ENCODE results near the gene PDGFD. TPM values are rescaled to one million over a fixed set of nuclear protein-coding genes. Genes with fewer than 3 reads are reported as not detected.

Gene PDGFD
- total and polyA plus RNA-seq, 2 donors (not counting 3 experiments of a cell fraction or from before 2014, with no cell fraction given) = 6.3 to 13.1 TPM

GRCh38 chr11:103880968-103881367, 283.0 kb downstream of the PDGFD start:
- Histone ChIP-seq H3K36me3 (ENCODE audit: control insufficient read depth in 2 of 2, extremely low read depth in 1 of 2, insufficient read depth in 2 of 2, low read length in 2 of 2) (no peaks in the 10 kb centered on the region), H3K79me2 (ENCODE audit: control insufficient read depth, insufficient read depth, low read length) (no peaks in the 10 kb centered on the region), H2AFZ (ENCODE audit: low read depth, low read length) (no peak overlapping the region), H3K9me1 (replicated peaks; ENCODE audit: control insufficient read depth, extremely low read depth, insufficient read depth, low read length) (no peaks in the 10 kb centered on the region), H3K9ac (replicated peaks; ENCODE audit: extremely low read depth, insufficient read depth, low read length) (no peak overlapping the region), H3K4me2 (ENCODE audit: insufficient read depth, low read length) (no peak overlapping the region), H3K4me1 (ENCODE audit: control insufficient read depth, extremely low read depth, insufficient read depth, low read length) (no peaks in the 10 kb centered on the region), H3K4me3 (replicated peaks in 1 of 3; ENCODE audit: insufficient read depth in 1 of 3, low read depth in 1 of 3, low read length in 3 of 3) (no peak overlapping the region), H3K27me3 (ENCODE audit: control insufficient read depth in 2 of 2, insufficient read depth in 2 of 2, low read length in 2 of 2) (no peaks in the 10 kb centered on the region), H3K9me3 (replicated peaks; ENCODE audit: control insufficient read depth, insufficient read depth, low read length) (no peaks in the 10 kb centered on the region), H4K20me1 (replicated peaks; ENCODE audit: control insufficient read depth, extremely low read depth, insufficient read depth, low read length) (no peaks in the 10 kb centered on the region), H3K27ac (ENCODE audit: insufficient read depth, low read depth, low read length) (no peak overlapping the region)
- intact Hi-C loops (cut with micrococcal nuclease) = no loop called here
- CTCF ChIA-PET = no interaction called here
- TF ChIP-seq GATA2 (IDR thresholded peaks at IDR 0.05; ENCODE audit: insufficient read depth, insufficient read length, low read depth, low read length) (no peak), MAX (IDR thresholded peaks at IDR 0.05; ENCODE audit: insufficient read depth, insufficient read length) (no peak), POLR2AphosphoS5 (IDR thresholded peaks at IDR 0.05; ENCODE audit: insufficient read depth, low read depth, low read length) (no peak), JUN (IDR thresholded peaks at IDR 0.05; ENCODE audit: borderline replicate concordance, insufficient read depth, insufficient read length, low read depth) (no peak), POLR2A (IDR thresholded peaks at IDR 0.05; ENCODE audit: low read depth, low read length) (no peak), EZH2 (IDR thresholded peaks at IDR 0.05; ENCODE audit: borderline replicate concordance, low read depth, low read length, severe bottlenecking) (no peak), MYC (IDR thresholded peaks at IDR 0.05; ENCODE audit: low read depth, low read length) (no peak), CTCF (IDR thresholded peaks at IDR 0.05; ENCODE audit: extremely low read depth in 1 of 2, insufficient read depth in 1 of 2, low read depth in 1 of 2, low read length in 2 of 2) (no peak), FOS (IDR thresholded peaks at IDR 0.05; ENCODE audit: borderline replicate concordance, insufficient read depth, low read length) (no peak)
- FAIRE-seq = no peak
- dilution Hi-C loops (cut with MboI; ENCODE audit: extremely low pct_ligation_motif_present, low sequenced_read_pairs) = no loop called here
- POLR2A ChIA-PET = no interaction called here
- no TSS peak for BruUV-seq (replicated peaks)
- DNase-seq (ENCODE audit: low read depth, low spot score) = no peak

All from endothelial cell of umbilical vein (primary cell).